GM13976 (cell line): Measurements from ENCODE around the gene SFXN1.

ENCODE experiments used
- DNase-seq: peaks from one replicate; pipeline ENCODE4 v3.0.0; 2012; ENCODE audit warnings: low spot score
- CTCF ChIP-seq: IDR thresholded peaks from 2 replicates; pipeline ENCODE4 v1.5.1; 2012; ENCODE audit warnings: borderline replicate concordance, mild to moderate bottlenecking; ENCODE audit not compliant: insufficient read depth; ENCODE audit errors: extremely low read depth, missing control alignments, control extremely low read depth
- in situ Hi-C: fragments of 300-500 bp; cut with MboI; formaldehyde crosslinking; loops from one replicate; pipeline ENCODE4 v1.12.0; 2022; ENCODE audit warnings: low sequenced_read_pairs, mixed read lengths, inconsistent platforms; ENCODE audit not compliant: unreplicated experiment

Gene SFXN1

GRCh38 chr5:175479125-175479881, 943 bp downstream of the SFXN1 start:
- DNase-seq = no peak
- no peak for TF ChIP-seq CTCF

GRCh38 chr5:175483337-175483736, 5.0 kb downstream of the SFXN1 start:
- in situ Hi-C loops = no loop called here
- no peak for DNase-seq
- no peak for TF ChIP-seq CTCF

More at GRCh38 chr5:175479125-175479881, 943 bp downstream of the SFXN1 start:
- in situ Hi-C loops = no loop called here

GRCh38 chr5:175484322-175484721, 6.0 kb downstream of the SFXN1 start:
- in situ Hi-C loops = no loop called here
- no peak for DNase-seq

GRCh38 chr5:175484829-175485228, 6.5 kb downstream of the SFXN1 start:
- in situ Hi-C loops = no loop called here
- no peak for DNase-seq
- TF ChIP-seq CTCF = no peak

More at GRCh38 chr5:175484322-175484721, 6.0 kb downstream of the SFXN1 start:
- TF ChIP-seq CTCF = no peak

- no peak for DNase-seq
- in situ Hi-C loops = no loop called here
- TF ChIP-seq CTCF = no peak
Measured at GRCh38 chr5:175485631-175486030, 7.3 kb downstream of the SFXN1 start.

GRCh38 chr5:175487514-175488222, 9.3 kb downstream of the SFXN1 start:
- no peak for TF ChIP-seq CTCF
- in situ Hi-C loops = no loop called here
- no peak for DNase-seq
